ENCODE results near the gene HS1BP3. TPM values are rescaled to one million over a fixed set of nuclear protein-coding genes. Genes with fewer than 3 reads are reported as not detected.

The HS1BP3 gene
- total RNA-seq, 2 donors from 2014 or later, result 10.7 to 11.0 TPM

DNA sequence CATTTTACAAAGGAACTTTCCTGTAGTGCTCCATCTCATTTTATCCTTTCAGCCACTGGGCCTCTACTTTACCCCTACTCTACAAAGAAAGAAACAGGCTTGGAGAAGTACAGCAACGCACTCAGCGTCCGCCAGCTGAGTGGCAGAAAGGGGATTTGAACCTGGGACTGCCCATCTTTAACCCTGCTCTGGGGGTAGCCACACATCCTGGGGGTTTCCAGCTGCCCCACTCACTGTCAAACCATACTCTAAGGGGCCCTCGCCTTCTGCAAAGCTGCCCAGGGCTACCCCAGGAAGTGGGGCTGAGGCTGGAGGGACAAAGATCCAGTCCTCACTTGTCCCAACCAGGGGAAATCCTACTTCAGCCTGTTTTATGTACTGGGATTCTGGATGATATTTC, 17.9 kb downstream of the HS1BP3 start:
- Mint-ChIP-seq H3K36me3 (ENCODE audit: insufficient read depth in 2 of 2) (peaks cover 0 to 2% of the 10 kb centered on the region in 2 donors), H3K4me3 (no peak overlapping the region), H3K9me3 (no peaks in the 10 kb centered on the region), H3K4me1 (ENCODE audit: low read depth) (peaks cover 5% of the 10 kb centered on the region), H3K27me3 (ENCODE audit: low read depth) (no peaks in the 10 kb centered on the region), H3K27ac (no peak overlapping the region)
- no peak for ATAC-seq (replicated peaks in 1 of 2)
- no peak for DNase-seq

DNA sequence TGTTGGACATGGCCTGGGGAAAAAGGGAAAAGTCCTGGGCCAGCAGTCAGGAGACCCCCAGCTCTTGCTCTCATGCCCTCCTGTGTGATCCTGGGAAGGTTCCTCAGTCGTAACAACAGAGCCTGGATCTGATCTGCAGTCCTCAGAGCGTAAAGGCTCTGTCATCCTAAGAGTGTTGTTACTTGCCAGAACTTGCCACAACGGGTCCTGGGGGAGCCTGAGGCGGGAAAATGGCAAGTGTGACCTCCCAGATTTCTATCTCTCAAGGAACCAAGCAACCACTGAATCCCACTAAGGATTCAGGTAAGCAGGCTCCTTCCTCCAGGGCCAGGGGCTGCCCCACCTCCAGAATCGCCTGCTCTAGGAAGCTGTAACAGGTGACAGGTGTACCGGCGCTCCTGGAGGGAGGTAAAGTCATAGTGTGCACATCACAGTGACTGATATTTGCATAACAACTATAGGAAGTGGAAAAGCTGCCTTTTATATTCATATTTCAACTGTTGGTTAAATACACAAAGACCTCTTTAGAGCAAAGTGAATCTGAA, 18.4 kb downstream of the HS1BP3 start:
- Mint-ChIP-seq H3K9me3 (no peaks in the 10 kb centered on the region), H3K27ac (no peak overlapping the region), H3K27me3 (ENCODE audit: low read depth) (no peaks in the 10 kb centered on the region), H3K36me3 (ENCODE audit: insufficient read depth in 2 of 2) (peaks cover 0 to 2% of the 10 kb centered on the region in 2 donors), H3K4me1 (ENCODE audit: low read depth) (peaks cover 5% of the 10 kb centered on the region), H3K4me3 (no peak overlapping the region)
- ATAC-seq (replicated peaks in 1 of 2), result no peak
- DNase-seq, result no peak

DNA sequence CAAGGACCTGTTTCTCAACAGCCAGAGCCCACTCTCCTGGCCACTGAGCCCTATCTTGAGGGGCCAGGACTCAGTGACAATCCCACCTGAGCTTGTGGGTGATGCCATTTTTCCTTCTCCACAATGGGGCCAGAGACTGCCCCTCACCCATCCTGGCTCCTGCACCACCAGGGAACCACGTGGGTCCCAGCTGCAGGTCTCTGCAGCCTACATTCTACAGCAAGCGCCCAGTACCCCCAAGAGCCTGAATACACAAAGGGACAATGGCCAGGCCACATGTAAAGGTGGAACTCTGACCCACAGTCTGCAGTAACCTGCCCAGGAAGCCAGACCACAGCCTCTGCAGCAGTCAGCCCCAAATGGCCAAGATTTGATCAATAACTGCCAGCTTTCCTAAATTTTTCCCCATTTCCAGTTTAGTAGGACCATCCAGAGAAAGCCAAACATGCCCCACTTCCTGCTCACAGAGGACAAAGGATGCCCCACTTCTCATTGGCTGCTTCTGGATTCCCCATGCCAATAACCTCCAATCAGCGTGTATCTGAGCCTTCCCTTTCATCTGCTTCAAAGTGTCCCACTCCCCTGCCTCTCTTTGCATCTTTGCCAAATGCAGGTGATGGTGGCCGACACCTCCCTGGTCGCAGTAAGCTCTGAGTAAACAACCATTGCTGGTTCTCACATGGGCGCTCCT, 19.1 kb downstream of the HS1BP3 start:
- no peak for ATAC-seq (replicated peaks in 1 of 2)
- no peak for DNase-seq
- Mint-ChIP-seq H3K9me3 (no peaks in the 10 kb centered on the region), H3K4me1 (ENCODE audit: low read depth) (peaks cover 5% of the 10 kb centered on the region), H3K4me3 (no peak overlapping the region), H3K27ac (no peak overlapping the region), H3K27me3 (ENCODE audit: low read depth) (no peaks in the 10 kb centered on the region), H3K36me3 (ENCODE audit: insufficient read depth in 2 of 2) (peaks cover 0 to 2% of the 10 kb centered on the region in 2 donors)

DNA sequence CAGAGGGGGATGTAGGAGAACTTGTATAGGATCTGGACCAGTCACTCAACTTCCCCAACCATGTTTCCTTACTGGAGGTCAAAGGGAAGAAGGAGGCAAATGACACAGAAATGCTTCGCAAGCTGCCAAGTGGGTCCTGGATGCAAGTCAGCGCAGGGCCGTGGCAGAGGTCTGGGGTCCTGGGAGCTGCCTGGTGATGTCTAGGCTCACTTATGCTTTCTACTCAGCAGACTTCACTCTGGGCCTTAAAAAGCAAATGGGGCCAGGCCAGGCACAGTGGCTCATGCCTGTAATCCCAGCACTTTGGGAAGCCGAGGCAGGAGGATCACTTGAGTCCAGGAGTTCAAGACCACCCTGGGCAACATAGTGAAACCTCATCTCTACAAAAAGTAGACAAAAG, 19.9 kb downstream of the HS1BP3 start:
- Mint-ChIP-seq H3K27me3 (ENCODE audit: low read depth) (no peaks in the 10 kb centered on the region), H3K27ac (no peak overlapping the region), H3K36me3 (ENCODE audit: insufficient read depth in 2 of 2) (peaks cover 0 to 1% of the 10 kb centered on the region in 2 donors), H3K9me3 (no peaks in the 10 kb centered on the region), H3K4me1 (ENCODE audit: low read depth) (peaks cover 5% of the 10 kb centered on the region), H3K4me3 (no peak overlapping the region)
- no peak for DNase-seq
- no peak for ATAC-seq (replicated peaks in 1 of 2)

DNA sequence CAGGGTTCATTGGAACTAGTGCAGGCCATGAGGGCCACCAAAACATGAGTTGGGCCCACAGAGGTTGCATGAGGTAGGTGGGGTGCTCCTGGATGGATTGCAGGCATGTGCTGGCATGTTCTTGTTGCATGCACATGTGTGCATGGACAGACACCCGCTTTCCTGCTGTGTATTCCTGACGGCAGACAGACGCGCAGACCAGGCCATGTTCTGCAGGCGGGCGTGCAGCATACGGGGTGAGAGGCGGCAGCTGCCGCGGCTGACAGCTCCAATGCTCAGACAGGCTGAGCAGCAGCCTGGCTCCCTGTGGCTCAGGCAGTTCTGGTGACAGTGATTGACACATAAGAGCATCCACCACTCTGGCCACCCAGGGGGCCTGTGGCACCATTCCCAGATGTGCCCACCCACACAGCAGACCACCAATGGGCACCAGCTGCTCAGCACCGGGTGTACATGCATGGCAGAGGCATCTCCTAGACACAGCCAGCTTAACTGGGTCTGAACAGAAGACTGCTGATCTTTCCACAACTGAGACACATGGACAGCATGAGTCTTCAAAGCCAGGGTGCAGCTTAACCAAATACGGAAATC, 21.2 kb downstream of the HS1BP3 start:
- DNase-seq (no peak), ATAC-seq (replicated peaks in 1 of 2) (no peak)
- Mint-ChIP-seq H3K4me3 (no peak overlapping the region), H3K27me3 (ENCODE audit: low read depth) (no peaks in the 10 kb centered on the region), H3K27ac (no peak overlapping the region), H3K4me1 (ENCODE audit: low read depth) (peaks cover 5% of the 10 kb centered on the region), H3K36me3 (ENCODE audit: insufficient read depth in 2 of 2) (no peaks in the 10 kb centered on the region), H3K9me3 (no peaks in the 10 kb centered on the region)

DNA sequence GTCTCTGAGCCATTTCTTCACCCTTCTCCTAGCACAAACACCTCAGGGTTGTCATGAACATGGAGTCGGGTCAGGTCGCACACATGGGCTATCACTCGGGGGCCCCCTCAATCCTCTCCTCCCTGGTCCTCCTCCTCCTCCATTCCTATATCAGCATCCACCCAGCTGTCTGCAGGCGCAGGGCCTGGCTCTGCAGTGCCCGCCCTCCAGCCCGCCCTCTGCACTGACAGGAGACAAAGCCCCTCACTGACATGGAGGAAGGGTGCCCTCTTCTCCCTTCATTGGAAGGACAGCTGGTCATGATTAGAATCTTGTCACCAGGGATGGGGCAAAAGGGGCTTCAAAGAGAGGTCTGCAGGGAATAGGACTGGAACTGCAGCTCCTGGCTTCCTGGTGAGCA, 21.7 kb downstream of the HS1BP3 start:
- Mint-ChIP-seq H3K36me3 (ENCODE audit: insufficient read depth in 2 of 2) (no peaks in the 10 kb centered on the region), H3K27me3 (ENCODE audit: low read depth) (no peaks in the 10 kb centered on the region), H3K4me3 (no peak overlapping the region), H3K9me3 (no peaks in the 10 kb centered on the region), H3K4me1 (ENCODE audit: low read depth) (peaks cover 4% of the 10 kb centered on the region), H3K27ac (no peak overlapping the region)
- no peak for DNase-seq
- no peak for ATAC-seq (replicated peaks in 1 of 2)

DNA sequence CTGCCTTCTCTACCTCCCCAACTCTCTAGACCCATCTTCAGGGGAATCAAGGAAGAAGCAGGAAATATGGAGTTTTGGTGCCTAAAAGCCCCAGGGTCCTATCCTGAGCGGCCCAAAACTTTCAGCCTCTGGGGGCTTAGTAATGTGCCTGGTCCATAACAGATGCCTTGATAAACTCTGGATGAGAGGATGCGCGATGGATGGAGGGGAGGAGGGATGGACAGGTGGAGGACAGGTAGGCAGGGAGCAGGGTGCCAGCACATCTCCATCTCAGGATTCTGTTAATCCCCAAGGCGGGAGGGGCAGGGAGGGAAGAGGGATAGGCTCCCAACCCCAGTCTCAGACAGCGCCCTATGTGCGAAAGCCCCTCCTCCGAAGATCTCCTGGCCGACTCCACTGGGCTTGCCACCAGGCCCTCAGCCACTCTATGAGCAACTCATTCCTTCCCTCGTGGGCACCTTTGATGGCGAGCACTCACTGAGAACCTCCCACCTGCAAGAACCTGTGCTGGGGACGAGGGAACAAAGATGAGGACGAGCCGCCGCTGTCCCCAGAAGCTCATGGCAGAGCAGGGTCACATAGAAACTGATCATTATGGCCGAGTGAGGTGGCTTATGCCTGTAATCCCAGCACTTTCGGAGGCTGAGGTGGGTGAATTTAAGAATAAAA, 23.1 kb downstream of the HS1BP3 start:
- Mint-ChIP-seq H3K36me3 (ENCODE audit: insufficient read depth in 2 of 2) (no peaks in the 10 kb centered on the region), H3K27me3 (ENCODE audit: low read depth) (no peaks in the 10 kb centered on the region)

DNA sequence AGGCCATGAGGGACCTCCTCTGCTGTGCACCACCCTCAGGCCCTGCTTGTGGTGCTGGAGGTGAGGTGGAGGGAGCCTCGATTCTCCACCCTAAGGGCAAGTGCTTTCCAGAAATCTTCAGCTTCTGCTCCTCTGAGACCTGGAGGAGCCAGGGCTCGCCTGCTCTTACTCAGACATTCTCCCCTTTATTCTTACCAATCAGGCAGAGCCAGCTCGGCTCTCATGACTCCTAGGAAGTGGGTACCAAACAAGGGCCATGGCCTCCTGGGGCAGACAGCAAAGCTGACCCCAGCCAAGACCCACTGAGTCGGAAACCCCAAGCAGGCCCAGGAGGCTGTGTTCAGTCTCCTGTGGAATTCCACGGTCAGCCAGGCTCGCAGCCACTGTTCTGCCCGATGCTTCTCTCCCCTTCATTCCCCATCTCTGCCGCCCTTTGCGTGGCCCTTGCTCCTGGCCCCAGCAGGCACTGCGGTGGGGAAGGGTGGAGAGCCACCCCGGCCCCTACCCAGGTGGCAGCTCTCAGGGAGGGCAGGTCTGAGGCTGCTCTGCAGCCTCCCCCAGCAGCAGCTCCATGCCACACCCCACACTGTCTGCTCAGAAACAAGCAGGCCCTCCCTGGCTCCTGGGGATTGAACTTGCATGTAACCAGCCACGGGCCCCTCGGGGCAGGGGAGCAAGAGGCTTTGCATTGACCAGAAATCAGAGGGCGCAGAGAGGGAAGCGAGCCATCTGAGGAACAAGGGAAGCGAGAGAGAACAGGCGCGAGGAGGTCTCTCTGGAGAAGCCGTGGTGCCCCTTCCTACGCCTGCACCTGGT, 24.0 kb downstream of the HS1BP3 start:
- Mint-ChIP-seq H3K4me1 (ENCODE audit: low read depth) (no peaks in the 10 kb centered on the region), H3K36me3 (ENCODE audit: insufficient read depth in 2 of 2) (no peaks in the 10 kb centered on the region), H3K27me3 (ENCODE audit: low read depth) (no peaks in the 10 kb centered on the region), H3K9me3 (no peaks in the 10 kb centered on the region), H3K27ac (no peak overlapping the region), H3K4me3 (no peak overlapping the region)
- ATAC-seq (replicated peaks in 1 of 2) (no peak), DNase-seq (no peak)

More for the DNA sequence above, 23.1 kb downstream of the HS1BP3 start:
- H3K9me3 Mint-ChIP-seq, result no peaks in the 10 kb centered on the region
- no peaks in the 10 kb centered on the region for H3K4me1 Mint-ChIP-seq (ENCODE audit: low read depth)
- DNase-seq (no peak), ATAC-seq (replicated peaks in 1 of 2) (no peak)
- no peak overlapping the region for H3K27ac Mint-ChIP-seq
- no peak overlapping the region for H3K4me3 Mint-ChIP-seq

DNA sequence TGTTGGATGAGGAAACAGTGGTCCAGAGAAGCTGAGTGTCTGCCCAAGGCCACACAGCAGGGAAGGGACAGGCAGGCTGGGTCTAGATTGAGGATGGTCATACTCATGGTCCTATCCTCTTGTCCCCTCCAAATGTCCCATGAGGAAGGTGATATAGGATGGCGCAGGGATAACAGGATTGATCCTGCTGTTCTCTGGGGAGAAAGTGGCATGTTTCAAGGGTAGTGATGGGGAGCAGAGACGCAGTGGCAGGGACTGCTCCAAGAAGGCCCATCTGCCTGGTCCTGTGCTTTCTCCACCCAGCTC, 24.6 kb downstream of the HS1BP3 start:
- ATAC-seq (replicated peaks in 1 of 2), result no peak
- H3K27me3 Mint-ChIP-seq (ENCODE audit: low read depth), result no peaks in the 10 kb centered on the region
- H3K27ac Mint-ChIP-seq, result no peak overlapping the region
- no peak for DNase-seq
- H3K4me3 Mint-ChIP-seq, result no peak overlapping the region
- no peaks in the 10 kb centered on the region for H3K36me3 Mint-ChIP-seq (ENCODE audit: insufficient read depth in 2 of 2)
- no peaks in the 10 kb centered on the region for H3K4me1 Mint-ChIP-seq (ENCODE audit: low read depth)
- H3K9me3 Mint-ChIP-seq, result no peaks in the 10 kb centered on the region

DNA sequence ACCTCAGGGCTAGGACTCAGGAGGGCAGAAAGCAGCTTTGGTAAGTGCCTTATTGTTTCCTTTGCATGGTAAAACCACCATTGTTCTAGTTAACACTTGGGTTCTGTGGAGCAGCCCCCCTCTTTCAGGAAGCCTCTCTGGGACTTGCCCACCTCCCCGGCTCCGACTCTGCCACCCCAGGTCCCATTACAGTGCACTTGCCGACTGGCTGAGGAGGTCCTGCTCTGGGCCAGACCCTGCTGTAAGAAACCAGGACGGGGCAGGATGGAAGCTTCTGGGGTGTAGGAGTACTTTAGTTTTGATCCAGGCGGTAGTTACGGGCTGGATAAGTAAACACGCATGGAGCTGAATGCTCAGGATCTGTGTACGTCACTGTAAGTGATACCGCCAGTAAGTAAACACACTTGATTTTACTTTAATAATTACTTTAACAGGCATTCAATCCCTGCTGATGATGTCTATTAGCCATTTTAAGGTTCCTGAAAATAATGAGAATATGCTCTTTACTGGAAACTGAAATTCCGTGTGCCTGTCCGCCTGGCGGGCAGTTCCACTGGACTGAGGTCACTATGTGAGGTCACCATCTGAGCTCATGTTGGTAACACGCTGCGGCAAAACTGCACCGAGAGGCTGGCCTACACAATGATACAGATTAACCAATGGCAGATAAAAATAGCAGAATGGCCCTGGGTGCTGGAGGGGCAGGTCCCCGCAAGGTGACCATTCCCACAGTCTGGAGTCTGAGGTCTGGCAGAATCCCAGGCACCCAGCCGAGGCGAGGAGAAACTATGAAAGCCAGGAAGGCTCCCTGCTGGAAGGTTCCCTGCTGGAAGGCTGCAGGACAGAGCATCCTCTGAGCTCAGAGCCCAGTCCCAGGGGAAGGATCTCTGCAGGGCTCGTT, 25.2 kb downstream of the HS1BP3 start:
- H3K4me3 Mint-ChIP-seq, result no peak overlapping the region
- no peak for ATAC-seq (replicated peaks in 1 of 2)
- DNase-seq, result no peak
- no peak overlapping the region for H3K27ac Mint-ChIP-seq
- no peaks in the 10 kb centered on the region for H3K9me3 Mint-ChIP-seq
- H3K4me1 Mint-ChIP-seq (ENCODE audit: low read depth), result no peaks in the 10 kb centered on the region
- no peaks in the 10 kb centered on the region for H3K27me3 Mint-ChIP-seq (ENCODE audit: low read depth)
- no peaks in the 10 kb centered on the region for H3K36me3 Mint-ChIP-seq (ENCODE audit: insufficient read depth in 2 of 2)

DNA sequence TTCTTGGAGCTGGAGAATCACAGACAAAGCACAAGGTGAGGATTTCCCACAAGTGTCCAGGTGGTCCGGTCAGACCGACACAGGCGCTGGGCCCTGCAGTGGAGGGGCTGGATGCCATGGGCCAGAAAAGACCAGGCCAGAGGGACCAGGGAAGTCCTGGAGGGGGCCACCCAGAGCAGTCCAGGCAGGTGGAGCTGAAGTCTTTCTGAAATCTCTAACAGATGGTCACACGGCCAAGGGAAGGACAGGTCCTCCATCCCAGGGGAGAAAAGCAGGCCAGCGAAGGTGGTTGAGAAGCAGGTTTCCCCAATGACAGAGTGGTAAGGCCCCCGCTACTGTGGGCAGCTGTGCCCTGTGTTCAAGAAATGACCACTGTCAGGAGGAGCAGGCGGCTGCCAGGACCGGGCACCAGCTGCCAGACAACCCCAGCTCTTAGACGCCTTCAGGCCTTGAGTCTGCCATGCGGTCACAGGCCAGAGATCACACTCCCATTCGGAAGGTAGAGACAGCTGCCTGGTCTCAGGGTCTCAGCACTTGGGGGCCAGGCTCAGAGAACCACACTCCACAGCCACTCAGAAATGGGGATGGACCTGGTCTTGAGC, 25.9 kb downstream of the HS1BP3 start:
- H3K4me3 Mint-ChIP-seq, result no peak overlapping the region
- H3K27me3 Mint-ChIP-seq (ENCODE audit: low read depth), result no peaks in the 10 kb centered on the region
- no peaks in the 10 kb centered on the region for H3K36me3 Mint-ChIP-seq (ENCODE audit: insufficient read depth in 2 of 2)
- DNase-seq (no peak), ATAC-seq (replicated peaks in 1 of 2) (no peak)
- H3K4me1 Mint-ChIP-seq (ENCODE audit: low read depth), result no peaks in the 10 kb centered on the region
- no peak overlapping the region for H3K27ac Mint-ChIP-seq
- no peaks in the 10 kb centered on the region for H3K9me3 Mint-ChIP-seq

All from activated T-cell treated with anti-CD3 and anti-CD28 coated beads, Interleukin-2, amount 50 U/mL, for 72 hours (primary cell).